Erythroblast (primary cell): ENCODE data around the gene DSCAML1.

Experiments
- GATA1 ChIP-seq: IDR thresholded peaks from 2 replicates; pipeline ENCODE4 v1.6.1; 2011; ENCODE audit warnings: low read depth, mild to moderate bottlenecking, control low read depth, low read length, moderate library complexity
- POLR2A ChIP-seq: IDR thresholded peaks from 2 replicates; pipeline ENCODE4 v1.6.1; 2011; ENCODE audit warnings: mild to moderate bottlenecking, low read length

DNA sequence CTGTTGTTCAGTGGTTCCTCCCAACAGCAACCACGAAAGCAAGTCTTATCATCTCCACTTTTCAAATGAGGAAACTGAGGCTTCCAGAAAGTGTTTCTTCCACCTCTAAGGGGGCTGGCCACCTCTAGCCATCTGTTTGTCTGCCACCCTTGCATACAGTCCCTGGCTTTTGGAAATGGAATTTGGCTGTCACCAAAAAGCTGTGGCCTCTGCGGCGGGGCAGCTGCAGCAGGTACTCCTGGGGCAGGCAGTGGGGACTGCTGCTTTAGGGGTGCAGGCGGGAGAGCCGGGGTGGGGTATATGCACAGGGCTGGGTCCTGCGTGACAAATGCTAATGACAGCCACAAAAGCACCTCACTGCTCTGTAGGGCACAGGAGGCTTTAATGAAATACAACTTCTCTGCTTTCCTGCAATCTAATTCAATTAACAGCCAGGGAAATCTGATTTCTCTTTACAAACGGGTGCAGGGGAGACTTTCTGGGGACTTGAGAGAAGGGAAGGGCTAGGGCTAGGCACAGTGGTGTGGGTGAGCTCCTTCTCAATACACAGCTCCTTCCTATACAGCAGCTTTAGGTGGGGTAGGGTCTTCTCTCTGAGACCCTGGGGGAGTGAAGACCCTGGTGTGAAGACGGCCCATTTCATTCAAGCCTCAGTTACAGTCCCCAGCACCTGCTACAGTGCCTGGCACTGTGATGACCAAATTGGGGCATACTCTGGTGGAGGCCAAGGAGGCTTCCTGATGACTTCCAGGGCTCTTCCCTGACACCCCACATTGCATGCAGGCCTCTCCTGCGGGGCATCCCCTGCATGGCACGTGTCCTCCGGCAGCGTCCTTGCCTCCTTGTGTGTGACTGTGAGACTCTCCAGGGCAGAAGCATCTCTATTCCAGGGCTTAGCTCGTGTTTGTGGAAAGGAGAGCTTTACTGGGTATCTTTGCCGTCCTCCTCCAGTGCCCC lies 307.7 kb downstream of the DSCAML1 start:
- TF ChIP-seq POLR2A (no peak), GATA1 (no peak)
